NCI-H2029 treated with DMSO at 0.1 percent for 48 hours (cell line): ENCODE results near the gene MSX1.
"Not testable (repeated sequence)": the region's sequence is repeated elsewhere in the genome, so short reads cannot be mapped to it uniquely, and the experiment has no call there.

ENCODE experiments used
- DNase-seq: peaks from one replicate; lab custom pipeline; 2025; lab: John Stamatoyannopoulos, UW

The MSX1 gene

GRCh38 chr4:4859325-4859798 is at the start of gene MSX1:
TSS of gene MSX1 (plus strand) at chr4:4859665. CDS start at chr4:4859900, 235 bp downstream.
- peak; percentile 15 for DNase-seq

- no peak for DNase-seq
These were observed 49.2 kb upstream of the MSX1 start for GRCh38 chr4:4810092-4810774.

- DNase-seq, result no peak
These were observed 48.7 kb upstream of the MSX1 start for GRCh38 chr4:4810778-4811177.

- DNase-seq, result no peak
These were observed 47.2 kb upstream of the MSX1 start for GRCh38 chr4:4812145-4812794.

- no peak for DNase-seq
These were observed 40.9 kb upstream of the MSX1 start for GRCh38 chr4:4818415-4819212.

GRCh38 chr4:4819213-4819606 is 40.3 kb upstream of the MSX1 start:
- no peak for DNase-seq

GRCh38 chr4:4820261-4820660 is 39.2 kb upstream of the MSX1 start:
- DNase-seq, result no peak

- no peak for DNase-seq
These were observed 38.7 kb upstream of the MSX1 start for GRCh38 chr4:4820739-4821138.

GRCh38 chr4:4821577-4821976 is 37.9 kb upstream of the MSX1 start:
- no peak for DNase-seq

- not testable (repeated sequence) for DNase-seq
These were observed 37.2 kb upstream of the MSX1 start for GRCh38 chr4:4822286-4822685.

GRCh38 chr4:4823621-4824162 is 35.8 kb upstream of the MSX1 start:
- DNase-seq, result no peak

- no peak for DNase-seq
These were observed 35.2 kb upstream of the MSX1 start for GRCh38 chr4:4824232-4824631.

GRCh38 chr4:4825431-4825830 is 34.0 kb upstream of the MSX1 start:
- DNase-seq, result no peak

GRCh38 chr4:4829837-4830236 is 29.6 kb upstream of the MSX1 start:
- DNase-seq, result no peak

- DNase-seq, result no peak
These were observed 28.2 kb upstream of the MSX1 start for GRCh38 chr4:4831266-4831665.

- DNase-seq, result no peak
These were observed 27.6 kb upstream of the MSX1 start for GRCh38 chr4:4831825-4832224.

- no peak for DNase-seq
These were observed 23.4 kb upstream of the MSX1 start for GRCh38 chr4:4836044-4836443.

- no peak for DNase-seq
These were observed 22.1 kb upstream of the MSX1 start for GRCh38 chr4:4837316-4837715.

- no peak for DNase-seq
These were observed 21.2 kb upstream of the MSX1 start for GRCh38 chr4:4838051-4838935.

GRCh38 chr4:4838936-4839810 is 20.3 kb upstream of the MSX1 start:
- no peak for DNase-seq

GRCh38 chr4:4840351-4840750 is 19.1 kb upstream of the MSX1 start:
- DNase-seq, result no peak
